ENCODE results near the gene PIK3R6. TPM values are rescaled to one million over a fixed set of nuclear protein-coding genes. Genes with fewer than 3 reads are reported as not detected.

PIK3R6 gene
- total RNA-seq, 1 donor from 2014 or later, result not detected

DNA sequence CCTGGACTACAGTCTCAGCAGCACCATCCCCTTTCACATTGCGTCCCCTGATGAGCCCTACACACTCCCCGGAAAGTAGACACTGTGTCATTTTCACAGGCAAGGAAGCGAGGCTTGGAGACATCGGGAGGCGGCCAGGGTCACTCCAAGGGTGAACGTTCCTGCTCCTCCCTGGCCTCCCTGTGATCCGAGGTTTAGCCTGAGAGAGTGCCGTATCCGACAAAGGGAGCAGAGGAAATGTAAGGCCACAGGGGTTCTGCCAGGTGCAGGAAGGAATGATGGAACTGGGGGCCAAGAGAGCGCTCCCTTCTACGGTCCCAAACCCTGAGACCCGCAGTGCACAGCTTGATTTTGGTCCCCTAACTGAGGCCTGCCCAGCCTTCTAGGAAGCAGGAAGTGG, 8.0 kb upstream of the PIK3R6 start:
- no peak for DNase-seq (ENCODE audit: low read depth in 2 of 2)

DNA sequence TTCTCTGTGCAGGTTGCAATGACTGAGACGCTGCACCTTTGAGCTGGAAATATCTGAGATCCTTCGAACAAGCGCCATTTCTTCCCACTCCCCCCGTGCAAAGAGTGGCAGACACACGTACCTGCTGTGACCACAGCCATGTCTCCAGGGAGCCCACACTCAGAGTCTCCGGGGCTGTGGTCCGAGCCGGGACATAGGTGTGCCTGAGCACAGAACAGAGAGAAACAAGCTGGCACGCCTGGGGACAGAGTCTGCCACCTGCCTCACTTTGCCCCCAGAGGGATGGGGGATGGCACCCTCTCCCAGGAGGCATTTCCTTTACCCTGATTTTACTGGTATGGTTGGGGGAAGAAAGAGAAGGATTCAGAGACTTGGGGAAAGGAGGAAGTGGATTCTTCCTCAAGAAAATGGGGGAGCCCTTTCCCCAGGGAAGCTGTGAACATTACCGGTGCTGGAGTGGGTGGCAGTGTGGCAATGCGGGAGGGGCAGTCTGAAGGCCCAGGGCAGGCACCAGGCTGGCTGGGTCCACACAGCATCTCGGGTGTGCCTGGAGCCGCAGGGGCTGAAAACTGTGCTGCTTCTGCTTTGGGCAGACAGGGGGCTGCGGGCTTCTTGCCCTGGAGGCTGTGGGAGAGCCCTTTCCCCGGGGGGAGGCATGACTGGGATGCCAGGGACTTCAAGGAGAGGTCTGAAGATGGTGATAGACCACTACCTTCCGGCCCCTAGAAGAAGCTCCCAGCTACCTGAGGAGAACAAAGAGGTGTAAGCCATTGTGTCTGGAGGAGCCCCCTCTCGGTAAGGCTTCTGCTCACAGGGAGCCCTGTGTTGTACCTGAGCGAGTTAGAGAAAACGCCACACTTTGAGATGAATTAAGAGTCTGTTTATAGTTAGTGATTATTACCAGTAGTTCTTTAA, 6.6 kb upstream of the PIK3R6 start:
- DNase-seq (ENCODE audit: low read depth in 2 of 2), result no peak

- peak in 1 of 2 donors; percentile 48 for DNase-seq (ENCODE audit: low read depth in 2 of 2)
Observed at GRCh38 chr17:8872705-8873435, 5.4 kb upstream of the PIK3R6 start.

- DNase-seq (ENCODE audit: low read depth in 2 of 2), result no peak
Observed at GRCh38 chr17:8872036-8872704, 4.7 kb upstream of the PIK3R6 start.

GRCh38 chr17:8871081-8871581, 3.7 kb upstream of the PIK3R6 start:
- no peak for DNase-seq (ENCODE audit: low read depth in 2 of 2)

- no peak for DNase-seq (ENCODE audit: low read depth in 2 of 2)
Observed at GRCh38 chr17:8870406-8871040, 3.0 kb upstream of the PIK3R6 start.

DNA sequence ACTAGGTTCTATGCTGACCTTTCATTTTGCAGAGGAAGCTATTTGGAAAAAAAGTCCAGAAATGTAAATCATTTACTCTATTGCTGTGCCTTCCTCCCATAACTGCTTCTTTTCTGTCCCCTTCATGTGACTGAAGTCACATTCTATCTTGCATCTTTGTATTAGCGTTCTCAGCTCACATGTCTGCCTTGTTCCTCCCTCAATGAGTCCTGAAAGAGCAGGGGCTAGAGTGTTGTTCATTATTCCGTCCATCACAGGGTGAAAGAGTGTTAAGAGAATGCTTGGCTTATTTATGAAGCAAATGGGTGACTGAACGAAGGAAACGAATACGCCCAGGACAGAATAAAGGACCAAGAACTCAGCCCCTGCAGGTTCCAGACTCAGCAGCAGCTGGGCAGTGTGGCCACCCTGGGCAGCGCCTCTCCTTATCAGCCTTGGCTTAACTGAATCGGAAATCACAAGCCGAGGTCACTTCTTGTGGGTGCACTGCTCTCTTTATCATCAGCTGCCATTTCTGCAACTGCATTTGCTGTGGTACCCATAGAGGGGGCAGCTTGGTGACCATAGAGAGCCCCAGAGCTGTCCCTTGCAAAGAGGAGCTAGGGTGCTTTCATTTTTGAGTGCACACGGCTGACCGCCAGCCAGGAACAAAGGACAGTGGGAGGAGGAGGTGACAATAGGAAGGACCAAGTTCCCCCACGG, 1.8 kb upstream of the PIK3R6 start:
- DNase-seq (ENCODE audit: low read depth in 2 of 2), result no peak

DNA sequence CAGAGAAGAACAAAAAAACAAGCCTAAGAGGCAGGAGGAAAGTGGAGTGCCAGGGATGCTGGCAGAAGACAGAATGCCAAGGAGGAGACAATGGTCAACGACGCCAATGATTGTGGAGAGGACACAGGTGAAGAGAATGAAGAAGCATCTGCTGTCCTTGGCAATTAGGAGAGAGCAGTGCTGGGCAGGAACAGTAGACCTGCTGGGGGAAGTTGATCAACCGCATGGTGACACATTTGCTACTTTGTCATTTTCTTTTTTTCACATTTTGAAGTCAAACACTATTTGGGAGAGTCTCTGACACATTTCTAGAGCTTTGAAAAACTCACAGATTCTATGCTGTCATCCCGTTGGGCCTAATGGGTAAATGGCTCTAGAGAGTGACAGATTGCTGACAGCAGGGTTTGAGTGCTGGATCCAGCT, 1.1 kb upstream of the PIK3R6 start:
- DNase-seq (ENCODE audit: low read depth in 2 of 2), result no peak

DNA sequence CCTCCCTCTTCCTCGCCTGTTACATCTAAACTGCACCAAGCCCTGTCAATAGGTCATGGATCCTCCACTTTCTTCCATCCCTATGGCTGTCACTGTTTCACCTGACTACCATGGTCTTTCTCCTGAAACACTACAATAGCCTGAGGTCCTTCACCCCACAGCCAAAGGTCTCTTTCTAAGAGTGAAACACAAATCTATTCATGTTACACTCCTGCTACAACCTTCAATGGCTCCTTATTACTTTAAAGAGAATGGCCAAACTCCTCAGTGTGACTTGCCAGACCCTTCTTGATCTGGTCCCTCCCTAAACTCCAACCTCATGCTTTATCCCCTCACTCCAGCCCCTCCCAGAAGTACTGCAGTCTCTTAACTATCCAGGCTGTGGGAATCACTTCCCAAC, 618 bp upstream of the PIK3R6 start:
- DNase-seq (ENCODE audit: low read depth in 2 of 2), result no peak

- DNase-seq (ENCODE audit: low read depth in 2 of 2), result no peak
Observed at GRCh38 chr17:8865811-8866210, 1.7 kb downstream of the PIK3R6 start.

DNA sequence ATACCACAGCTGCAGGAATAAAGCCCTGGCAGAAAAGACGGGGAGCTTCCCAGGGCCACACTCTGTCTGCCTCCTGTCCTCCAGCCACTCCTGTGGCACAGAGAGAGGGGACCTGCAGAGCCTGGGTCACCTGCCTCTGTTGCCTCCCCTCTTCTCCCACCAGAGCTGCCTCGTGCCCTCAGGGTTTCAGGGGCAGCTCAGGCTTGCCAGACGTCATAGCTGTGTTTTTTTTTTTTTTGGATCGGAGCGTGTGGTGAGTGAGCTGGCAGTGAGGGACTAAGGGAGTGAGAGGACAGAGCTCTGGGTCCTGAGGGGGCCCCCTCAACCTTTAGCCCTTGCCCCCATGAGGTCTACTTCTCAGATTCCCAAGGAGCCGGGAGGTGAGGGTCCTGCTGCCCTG, 2.1 kb downstream of the PIK3R6 start:
- DNase-seq (ENCODE audit: low read depth in 2 of 2), result no peak

- no peak for DNase-seq (ENCODE audit: low read depth in 2 of 2)
Observed at GRCh38 chr17:8862213-8863056, 5.0 kb downstream of the PIK3R6 start.

- no peak for DNase-seq (ENCODE audit: low read depth in 2 of 2)
Observed at GRCh38 chr17:8861495-8862181, 5.8 kb downstream of the PIK3R6 start.

DNA sequence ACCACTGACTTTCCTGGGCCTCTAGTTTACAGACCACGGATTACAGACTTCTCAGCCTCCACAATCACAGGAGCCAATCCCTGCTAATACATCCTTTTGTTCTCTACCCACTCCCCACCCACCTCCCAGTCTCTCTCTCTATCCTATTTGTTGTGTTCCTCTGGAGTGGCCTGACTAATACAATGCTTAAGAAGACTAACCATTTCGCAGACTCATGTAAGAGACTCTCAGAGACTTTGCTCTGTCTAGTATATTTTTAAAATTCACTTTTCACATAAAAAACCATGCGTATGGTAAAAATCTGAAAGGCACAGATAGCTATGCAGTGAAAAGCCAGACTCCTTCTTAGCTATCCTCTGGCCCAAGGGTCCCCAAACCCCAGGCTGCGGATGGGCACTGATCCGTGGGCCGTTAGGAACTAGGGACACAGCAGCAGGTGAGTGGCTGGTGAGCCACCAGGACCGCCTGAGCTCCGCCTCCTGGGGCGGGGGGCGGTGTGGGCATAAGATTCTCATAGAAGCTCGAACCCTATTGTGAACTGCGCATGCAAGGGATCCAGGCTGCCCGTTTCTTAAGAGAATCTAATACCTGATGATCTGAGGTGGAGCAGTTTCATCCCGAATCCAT, 7.6 kb downstream of the PIK3R6 start:
- no peak for DNase-seq (ENCODE audit: low read depth in 2 of 2)

GRCh38 chr17:8859027-8859803, 8.3 kb downstream of the PIK3R6 start:
- DNase-seq (ENCODE audit: low read depth in 2 of 2), result no peak

DNA sequence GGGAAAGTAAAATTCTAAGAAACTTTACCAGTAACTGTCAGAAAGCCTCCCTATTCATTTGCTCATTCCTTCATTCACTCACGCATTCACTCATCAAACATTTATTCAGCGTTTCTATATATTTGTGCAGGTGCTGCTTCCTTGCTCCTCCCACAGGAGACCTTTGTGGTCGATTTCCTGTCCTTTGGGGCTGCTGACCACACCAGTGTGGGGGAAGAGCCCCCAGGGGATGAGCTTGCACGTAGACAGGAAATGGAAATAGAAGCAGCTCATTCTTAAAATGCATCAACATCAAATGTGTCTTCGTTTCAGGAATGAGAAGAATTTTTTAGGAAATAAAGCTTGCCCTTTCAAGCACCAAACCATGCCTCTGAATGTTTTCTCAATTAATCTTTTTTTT, 9.6 kb downstream of the PIK3R6 start:
- no peak for DNase-seq (ENCODE audit: low read depth in 2 of 2)

DNA sequence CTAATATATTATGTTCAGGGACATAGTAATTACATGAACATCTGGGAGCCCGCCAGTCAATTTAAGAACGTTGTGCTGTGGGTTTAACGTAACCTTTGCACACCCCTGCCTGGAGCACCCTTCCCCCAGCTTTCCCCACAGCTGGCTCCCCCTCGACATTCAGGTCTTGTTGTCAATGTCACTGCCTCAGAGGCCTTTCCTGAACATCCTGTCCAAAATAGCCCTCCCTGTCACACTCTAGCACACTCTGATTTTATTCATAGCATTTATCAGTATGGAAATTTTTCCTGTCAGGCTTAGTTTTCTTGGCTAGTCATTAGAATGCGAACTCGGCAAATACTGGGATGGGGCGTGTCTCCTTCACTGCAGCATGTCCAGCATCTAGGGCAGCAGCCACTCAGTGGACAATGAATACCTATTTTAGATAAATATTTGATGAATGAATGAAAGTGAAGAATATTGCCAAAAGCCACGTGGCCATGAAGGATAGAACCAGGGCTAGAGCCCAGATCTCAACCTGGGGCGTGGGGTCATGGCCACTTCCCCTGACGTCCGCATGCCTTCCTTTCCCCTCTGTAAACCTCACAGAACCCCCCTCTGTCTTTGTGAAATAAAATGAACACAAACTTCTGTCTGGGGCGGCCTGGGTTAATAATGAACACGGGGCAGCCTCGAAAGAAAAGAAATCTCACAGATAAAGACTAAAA, 10.5 kb downstream of the PIK3R6 start:
- no peak for DNase-seq (ENCODE audit: low read depth in 2 of 2)

All from lung microvascular endothelial cell (primary cell).